HepG2 (cell line): ENCODE results near the gene BCDIN3D. TPM values are rescaled to one million over a fixed set of nuclear protein-coding genes. Genes with fewer than 3 reads are reported as not detected.
A peak's percentile ranks its signal among the peaks of the same experiment; 100 is the strongest.

Experiments
- CSRNP1 ChIP-seq: sonication (generic); formaldehyde crosslinking; IDR thresholded peaks from 2 replicates; pipeline ENCODE4 v1.8.1; 2023; ENCODE audit warnings: mild to moderate bottlenecking, missing genetic modification reagents
- DNMT3B ChIP-seq: conservative IDR thresholded peaks from 2 replicates; pipeline ENCODE4 v1.6.1; 2016; ENCODE audit warnings: missing biosample characterization, control low read depth
- HMG20B ChIP-seq: conservative IDR thresholded peaks from 2 replicates; pipeline ENCODE4 v1.6.1; 2016; ENCODE audit warnings: missing genetic modification reagents, missing compliant biosample characterization
- KDM2A ChIP-seq: sonication (generic); formaldehyde crosslinking; IDR thresholded peaks from 2 replicates; pipeline ENCODE4 v1.4.0; 2020; ENCODE audit warnings: low read depth, missing genetic modification reagents, borderline replicate concordance
- KDM3A ChIP-seq: IDR thresholded peaks from 2 replicates; pipeline ENCODE4 v1.6.1; 2018; ENCODE audit warnings: low read depth, missing compliant biosample characterization
- MAZ ChIP-seq, 2 experiments: sonication (generic) in 1 of 2; formaldehyde crosslinking in 1 of 2; IDR thresholded peaks; 2 replicates each; pipeline versions ENCODE4 v1.5.0 to v1.6.1; 2012 to 2020; ENCODE audit warnings: low read depth in 2 of 2, mild to moderate bottlenecking in 2 of 2, borderline replicate concordance in 1 of 2, improper control_type of control experiment in 1 of 2, low read length in 1 of 2, missing genetic modification reagents in 1 of 2, moderate library complexity in 1 of 2
- MYNN ChIP-seq: sonication (generic); formaldehyde crosslinking; IDR thresholded peaks from 2 replicates; pipeline ENCODE4 v1.4.0; 2020; ENCODE audit warnings: mild to moderate bottlenecking, low read depth, missing genetic modification reagents
- PATZ1 ChIP-seq: sonication (generic); formaldehyde crosslinking; IDR thresholded peaks from 2 replicates; pipeline ENCODE4 v1.4.0; 2020; ENCODE audit warnings: missing genetic modification reagents
- PITX1 ChIP-seq: sonication (generic); formaldehyde crosslinking; IDR thresholded peaks from 2 replicates; pipeline ENCODE4 v1.5.1; 2020; ENCODE audit warnings: mild to moderate bottlenecking, missing genetic modification reagents
- SP5 ChIP-seq: IDR thresholded peaks from 2 replicates; pipeline ENCODE4 v1.6.1; 2016; ENCODE audit warnings: low read depth, borderline replicate concordance
- TFDP1 ChIP-seq: IDR thresholded peaks from 2 replicates; pipeline ENCODE4 v1.6.1; 2016; ENCODE audit warnings: missing compliant biosample characterization, missing genetic modification reagents, borderline replicate concordance
- ZNF350 ChIP-seq: sonication (generic); formaldehyde crosslinking; IDR thresholded peaks from 2 replicates; pipeline ENCODE4 v1.4.0; 2020; ENCODE audit warnings: mild to moderate bottlenecking, low read depth, missing genetic modification reagents, borderline replicate concordance
- polyA plus RNA-seq, 8 experiments: library from polyadenylated mRNA; depleted of rRNA in 3 of 8; stranded (reverse) in 7 of 8; unstranded in 1 of 8; fragments of >200 nt; fragmentation: Illumina TruSeq in 4 of 8; extraction: Trizol in 4 of 8; gene quantifications; 2 replicates each; pipeline versions ENCODE4 v1.2.1 to v1.2.3, GENCODE V29; 2011 to 2016; ENCODE audit warnings: low read depth in 4 of 8, missing spikeins in 1 of 8, mixed read lengths in 1 of 8; ENCODE audit not compliant: insufficient read depth in 1 of 8
- total RNA-seq, 5 experiments: library from RNA; depleted of rRNA; stranded (reverse); fragments of >200 nt; fragmentation: Illumina TruSeq; extraction: Trizol; gene quantifications; 2 replicates each; pipeline ENCODE4 v1.2.3, GENCODE V29; 2016; ENCODE audit warnings: low read depth in 1 of 5
- TF ChIP-seq, protein P1 (sequence below): sonication (generic); formaldehyde crosslinking; IDR thresholded peaks from 2 replicates; pipeline ENCODE4 v1.5.1; 2020; ENCODE audit warnings: mild to moderate bottlenecking, missing genetic modification reagents, moderate library complexity
- TF ChIP-seq, protein P2 (sequence below): sonication (generic); formaldehyde crosslinking; IDR thresholded peaks from 2 replicates; pipeline ENCODE4 v1.4.0; 2020; ENCODE audit warnings: mild to moderate bottlenecking, missing genetic modification reagents

The BCDIN3D gene
- total and polyA plus RNA-seq, 2 of the 13 experiments (the other 11 are each of a cell fraction or from before 2014, with no cell fraction given): 2.2 to 2.5 TPM

DNA sequence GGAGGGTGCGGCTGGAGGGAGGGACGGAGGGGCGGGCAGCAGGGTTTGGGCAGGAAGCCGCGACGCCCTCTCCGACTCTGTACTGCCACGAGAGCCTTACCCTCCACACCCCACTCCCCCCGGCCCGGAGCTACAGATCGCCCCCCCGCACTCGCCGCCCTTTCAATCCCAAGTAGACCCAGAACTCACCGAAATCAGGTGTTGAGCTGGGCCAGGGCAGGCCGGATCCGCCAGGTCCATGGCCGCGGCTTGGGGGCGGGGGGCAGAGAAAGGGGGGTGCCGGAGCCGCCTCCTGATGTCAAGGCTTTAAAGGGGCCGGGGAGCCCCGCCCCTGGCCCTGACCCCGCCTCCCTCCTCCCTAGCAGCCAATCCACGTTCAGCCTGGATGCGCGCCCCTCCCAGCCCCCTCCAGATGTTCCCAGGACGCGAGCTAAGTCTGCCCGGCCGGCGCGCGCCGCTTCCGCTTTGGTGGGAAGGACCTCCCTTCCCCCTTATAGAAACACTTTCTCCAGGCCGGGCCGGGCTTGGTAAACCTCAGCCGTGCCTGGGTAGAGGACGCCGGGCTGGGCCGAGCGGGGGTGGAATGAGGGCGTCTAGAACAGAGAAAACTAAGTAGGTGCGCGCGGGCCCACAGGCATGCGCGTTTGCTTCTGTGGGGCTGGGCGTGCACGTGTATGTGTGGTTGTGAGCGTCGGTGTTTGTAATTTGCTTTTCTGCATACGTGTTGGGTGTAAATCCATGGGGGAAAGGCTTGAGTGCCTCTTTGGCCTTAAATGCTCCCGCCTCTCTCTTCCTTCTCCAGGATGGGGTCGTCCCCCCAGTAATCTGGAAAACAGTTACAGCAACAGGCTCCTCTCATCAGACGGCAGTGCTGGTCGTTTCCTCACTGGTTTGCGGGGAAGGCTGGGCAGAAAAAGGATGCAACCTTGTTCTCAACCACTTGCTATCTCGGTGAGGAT, 14.5 kb downstream of the BCDIN3D start, which contains the start of gene NCKAP5L (continued):
- TF ChIP-seq, protein P1, sequence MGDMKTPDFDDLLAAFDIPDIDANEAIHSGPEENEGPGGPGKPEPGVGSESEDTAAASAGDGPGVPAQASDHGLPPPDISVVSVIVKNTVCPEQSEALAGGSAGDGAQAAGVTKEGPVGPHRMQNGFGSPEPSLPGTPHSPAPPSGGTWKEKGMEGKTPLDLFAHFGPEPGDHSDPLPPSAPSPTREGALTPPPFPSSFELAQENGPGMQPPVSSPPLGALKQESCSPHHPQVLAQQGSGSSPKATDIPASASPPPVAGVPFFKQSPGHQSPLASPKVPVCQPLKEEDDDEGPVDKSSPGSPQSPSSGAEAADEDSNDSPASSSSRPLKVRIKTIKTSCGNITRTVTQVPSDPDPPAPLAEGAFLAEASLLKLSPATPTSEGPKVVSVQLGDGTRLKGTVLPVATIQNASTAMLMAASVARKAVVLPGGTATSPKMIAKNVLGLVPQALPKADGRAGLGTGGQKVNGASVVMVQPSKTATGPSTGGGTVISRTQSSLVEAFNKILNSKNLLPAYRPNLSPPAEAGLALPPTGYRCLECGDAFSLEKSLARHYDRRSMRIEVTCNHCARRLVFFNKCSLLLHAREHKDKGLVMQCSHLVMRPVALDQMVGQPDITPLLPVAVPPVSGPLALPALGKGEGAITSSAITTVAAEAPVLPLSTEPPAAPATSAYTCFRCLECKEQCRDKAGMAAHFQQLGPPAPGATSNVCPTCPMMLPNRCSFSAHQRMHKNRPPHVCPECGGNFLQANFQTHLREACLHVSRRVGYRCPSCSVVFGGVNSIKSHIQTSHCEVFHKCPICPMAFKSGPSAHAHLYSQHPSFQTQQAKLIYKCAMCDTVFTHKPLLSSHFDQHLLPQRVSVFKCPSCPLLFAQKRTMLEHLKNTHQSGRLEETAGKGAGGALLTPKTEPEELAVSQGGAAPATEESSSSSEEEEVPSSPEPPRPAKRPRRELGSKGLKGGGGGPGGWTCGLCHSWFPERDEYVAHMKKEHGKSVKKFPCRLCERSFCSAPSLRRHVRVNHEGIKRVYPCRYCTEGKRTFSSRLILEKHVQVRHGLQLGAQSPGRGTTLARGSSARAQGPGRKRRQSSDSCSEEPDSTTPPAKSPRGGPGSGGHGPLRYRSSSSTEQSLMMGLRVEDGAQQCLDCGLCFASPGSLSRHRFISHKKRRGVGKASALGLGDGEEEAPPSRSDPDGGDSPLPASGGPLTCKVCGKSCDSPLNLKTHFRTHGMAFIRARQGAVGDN (CRISPR knock-in tag): peak; percentile 79
- TF ChIP-seq KDM3A (CRISPR knock-in tag) (0 out of 2 replicates have a peak, but pooled peaks have one; percentile 15), MYNN (0 out of 2 replicates have a peak, but pooled peaks have one; percentile 7), DNMT3B (CRISPR knock-in tag) (0 out of 2 replicates have a peak, but pooled peaks have one; percentile 23), SP5 (peak; percentile 45; the same call in 1 of the 2 replicates), KDM2A (CRISPR knock-in tag) (peak; percentile 56; the same call in 1 of the 2 replicates), CSRNP1 (CRISPR knock-in tag) (0 out of 2 replicates have a peak, but pooled peaks have one; percentile 31), TFDP1 (CRISPR knock-in tag) (peak; percentile 31; the same call in 1 of the 2 replicates), HMG20B (no peak), ZNF350 (CRISPR knock-in tag) (0 out of 2 replicates have a peak, but pooled peaks have one; percentile 54), MAZ (IDR thresholded peaks at IDR 0.05; ENCODE audit: borderline replicate concordance, low read depth, low read length) (peak; percentile 82), MAZ (CRISPR knock-in tag; IDR thresholded peaks at IDR 0.05; ENCODE audit: low read depth) (peak; percentile 54; the same call in 1 of the 2 replicates), PITX1 (CRISPR knock-in tag) (peak; percentile 53; the same call in 1 of the 2 replicates), PATZ1 (CRISPR knock-in tag) (peak; percentile 86)
- TF ChIP-seq, protein P2, sequence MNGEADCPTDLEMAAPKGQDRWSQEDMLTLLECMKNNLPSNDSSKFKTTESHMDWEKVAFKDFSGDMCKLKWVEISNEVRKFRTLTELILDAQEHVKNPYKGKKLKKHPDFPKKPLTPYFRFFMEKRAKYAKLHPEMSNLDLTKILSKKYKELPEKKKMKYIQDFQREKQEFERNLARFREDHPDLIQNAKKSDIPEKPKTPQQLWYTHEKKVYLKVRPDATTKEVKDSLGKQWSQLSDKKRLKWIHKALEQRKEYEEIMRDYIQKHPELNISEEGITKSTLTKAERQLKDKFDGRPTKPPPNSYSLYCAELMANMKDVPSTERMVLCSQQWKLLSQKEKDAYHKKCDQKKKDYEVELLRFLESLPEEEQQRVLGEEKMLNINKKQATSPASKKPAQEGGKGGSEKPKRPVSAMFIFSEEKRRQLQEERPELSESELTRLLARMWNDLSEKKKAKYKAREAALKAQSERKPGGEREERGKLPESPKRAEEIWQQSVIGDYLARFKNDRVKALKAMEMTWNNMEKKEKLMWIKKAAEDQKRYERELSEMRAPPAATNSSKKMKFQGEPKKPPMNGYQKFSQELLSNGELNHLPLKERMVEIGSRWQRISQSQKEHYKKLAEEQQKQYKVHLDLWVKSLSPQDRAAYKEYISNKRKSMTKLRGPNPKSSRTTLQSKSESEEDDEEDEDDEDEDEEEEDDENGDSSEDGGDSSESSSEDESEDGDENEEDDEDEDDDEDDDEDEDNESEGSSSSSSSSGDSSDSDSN: peak; percentile 73
